ENCODE measurements around the gene RPP30. TPM values are rescaled to one million over a fixed set of nuclear protein-coding genes. Genes with fewer than 3 reads are reported as not detected.
"Not testable (repeated sequence)": the region's sequence is repeated elsewhere in the genome, so short reads cannot be mapped to it uniquely, and the experiment has no call there.

The RPP30 gene
- total RNA-seq, 1 donor from 2014 or later = 24.9 TPM

GRCh38 chr10:90865401-90865800, 6.4 kb upstream of the RPP30 start:
- intact Hi-C loops (cut with DNase I) = loop anchor here (10.0 kb wide), 1 partner anchor 1071 kb away; no protein-coding TSS in a partner anchor
- DNase-seq (ENCODE audit: low spot score) = no peak

- intact Hi-C loops (cut with DNase I) = loop anchor here (10.0 kb wide), 1 partner anchor 1071 kb away; no protein-coding TSS in a partner anchor
Observed at GRCh38 chr10:90866050-90866598, 5.7 kb upstream of the RPP30 start.

GRCh38 chr10:90871279-90871765, 452 bp upstream of the RPP30 start:
- intact Hi-C loops (cut with DNase I) = no loop called here

More at GRCh38 chr10:90866050-90866598, 5.7 kb upstream of the RPP30 start:
- DNase-seq (ENCODE audit: low spot score) = no peak

GRCh38 chr10:90872648-90873020, 860 bp downstream of the RPP30 start:
- intact Hi-C loops (cut with DNase I) = no loop called here
- DNase-seq (ENCODE audit: low spot score) = no peak

More at GRCh38 chr10:90871279-90871765, 452 bp upstream of the RPP30 start:
- no peak for DNase-seq (ENCODE audit: low spot score)

GRCh38 chr10:90879062-90879461, 7.3 kb downstream of the RPP30 start:
- DNase-seq (ENCODE audit: low spot score) = no peak
- intact Hi-C loops (cut with DNase I) = no loop called here

GRCh38 chr10:90880059-90880719, 8.4 kb downstream of the RPP30 start:
- DNase-seq (ENCODE audit: low spot score); intact Hi-C loops (cut with DNase I): not testable (repeated sequence)

- intact Hi-C loops (cut with DNase I) = no loop called here
- no peak for DNase-seq (ENCODE audit: low spot score)
Observed at GRCh38 chr10:90884431-90884830, 12.7 kb downstream of the RPP30 start.

GRCh38 chr10:90885176-90885575, 13.4 kb downstream of the RPP30 start:
- no peak for DNase-seq (ENCODE audit: low spot score)
- intact Hi-C loops (cut with DNase I) = no loop called here

GRCh38 chr10:90887555-90887954, 15.8 kb downstream of the RPP30 start:
- intact Hi-C loops (cut with DNase I) = no loop called here

GRCh38 chr10:90888387-90888786, 16.6 kb downstream of the RPP30 start:
- no peak for DNase-seq (ENCODE audit: low spot score)
- intact Hi-C loops (cut with DNase I) = no loop called here

More at GRCh38 chr10:90887555-90887954, 15.8 kb downstream of the RPP30 start:
- no peak for DNase-seq (ENCODE audit: low spot score)

GRCh38 chr10:90889636-90890035, 17.9 kb downstream of the RPP30 start:
- intact Hi-C loops (cut with DNase I) = no loop called here
- no peak for DNase-seq (ENCODE audit: low spot score)

- intact Hi-C loops (cut with DNase I) = no loop called here
- no peak for DNase-seq (ENCODE audit: low spot score)
Observed at GRCh38 chr10:90890347-90890746, 18.6 kb downstream of the RPP30 start.

GRCh38 chr10:90893190-90893589, 21.4 kb downstream of the RPP30 start:
- intact Hi-C loops (cut with DNase I) = no loop called here

GRCh38 chr10:90896916-90897315, 25.1 kb downstream of the RPP30 start:
- intact Hi-C loops (cut with DNase I); DNase-seq (ENCODE audit: low spot score): not testable (repeated sequence)

More at GRCh38 chr10:90893190-90893589, 21.4 kb downstream of the RPP30 start:
- no peak for DNase-seq (ENCODE audit: low spot score)

- DNase-seq (ENCODE audit: low spot score) = no peak
- intact Hi-C loops (cut with DNase I) = no loop called here
Observed at GRCh38 chr10:90905925-90906324, 34.2 kb downstream of the RPP30 start.

- no peak for DNase-seq (ENCODE audit: low spot score)
- intact Hi-C loops (cut with DNase I) = no loop called here
Observed at GRCh38 chr10:90906596-90906995, 34.8 kb downstream of the RPP30 start.

GRCh38 chr10:90911133-90912051, 39.6 kb downstream of the RPP30 start:
- peak; percentile 77 for DNase-seq (ENCODE audit: low spot score)
- intact Hi-C loops (cut with DNase I) = no loop called here

GRCh38 chr10:90912174-90912573, 40.4 kb downstream of the RPP30 start:
- intact Hi-C loops (cut with DNase I) = no loop called here

GRCh38 chr10:90912854-90913479, 41.2 kb downstream of the RPP30 start:
- intact Hi-C loops (cut with DNase I) = no loop called here

More at GRCh38 chr10:90912174-90912573, 40.4 kb downstream of the RPP30 start:
- DNase-seq (ENCODE audit: low spot score) = no peak

More at GRCh38 chr10:90912854-90913479, 41.2 kb downstream of the RPP30 start:
- no peak for DNase-seq (ENCODE audit: low spot score)
